ENCODE results near the gene GLT6D1. TPM values are rescaled to one million over a fixed set of nuclear protein-coding genes. Genes with fewer than 3 reads are reported as not detected.

The GLT6D1 gene
- total and polyA plus RNA-seq, 2 of the 8 experiments (the other 6 are each of a cell fraction or from before 2014, with no cell fraction given) = 1.3 to 2.1 TPM

- H3K14ac ChIP-seq (ENCODE audit: insufficient read length) = no peak overlapping the region
- H3K18ac ChIP-seq (ENCODE audit: extremely low read depth, low read length) = no peak overlapping the region
- H3K9me3 ChIP-seq (ENCODE audit: insufficient read depth in 2 of 2, low read depth in 1 of 2, low read length in 1 of 2) = peaks cover 4 to 19% of the 10 kb centered on the region in 2 experiments; a peak in 3 of 4 replicates
- H2AFZ ChIP-seq (ENCODE audit: low read length) = peak overlapping the region; percentile 87; the same call in 1 of the 2 replicates
- TF ChIP-seq RNF2 (IDR thresholded peaks at IDR 0.05; ENCODE audit: borderline replicate concordance, low read depth, low read length, missing control alignments, poor library complexity, severe bottlenecking) (no peak), TAF7 (optimal IDR thresholded peaks at IDR 0.05; ENCODE audit: borderline replicate concordance, low read depth, low read length) (no peak), NRF1 (IDR thresholded peaks at IDR 0.05; ENCODE audit: low read depth, low read length) (no peak), E2F6 (IDR thresholded peaks at IDR 0.05) (no peak), TEAD4 (IDR thresholded peaks at IDR 0.05; ENCODE audit: low read depth, low read length) (no peak)
- no peak overlapping the region for H3K23ac ChIP-seq (ENCODE audit: insufficient read length)
- no peak overlapping the region for H2BK120ac ChIP-seq (replicated peaks; ENCODE audit: low read depth, low read length)
- 91% methylated on average over 36 of the region's 41 CpGs; no CpG with 5 or more reads in 1 of the 2 experiments for WGBS, 2 experiments (ENCODE audit: extremely low coverage in 1 of 2, insufficient coverage in 1 of 2, insufficient read length in 1 of 2, insufficient replicate concordance in 2 of 2, low coverage in 1 of 2, low lambda C conversion rate in 2 of 2, missing lambda C conversion rate in 1 of 2)
- CTCF ChIA-PET (ENCODE audit: partially characterized antibody) = interaction anchor here (0.8 to 3.6 kb wide), 12 partner anchors 10 to 1798 kb away, joined by 3 to 32 read pairs (median 3); partner anchors contain the start of gene SOHLH1
- no peak overlapping the region for H3K9ac ChIP-seq (replicated peaks in 1 of 4; ENCODE audit: extremely low read depth in 1 of 4, low read depth in 3 of 4, low read length in 3 of 4)
- H4K91ac ChIP-seq (replicated peaks; ENCODE audit: insufficient read length, low read length) = peak overlapping the region; percentile 31
- no peak overlapping the region for H3K4me2 ChIP-seq (ENCODE audit: insufficient read depth in 1 of 2, low read depth in 2 of 2, low read length in 2 of 2)
- no peak overlapping the region for H4K8ac ChIP-seq (ENCODE audit: extremely low read depth, insufficient read depth, low read length)
- no peaks in the 10 kb centered on the region; a peak in 1 of 7 replicates for H3K4me1 ChIP-seq (replicated peaks in 1 of 4; ENCODE audit: control insufficient read depth in 3 of 4, insufficient read depth in 4 of 4, low read length in 3 of 4)
- no peak overlapping the region for H4K5ac ChIP-seq (ENCODE audit: insufficient read length, low read depth, low read length)
- H2BK15ac ChIP-seq (ENCODE audit: low read length) = no peak overlapping the region
- H3K27me3 ChIP-seq (replicated peaks in 1 of 4; ENCODE audit: control insufficient read depth in 3 of 4, extremely low read depth in 1 of 4, insufficient read depth in 3 of 4, low read length in 3 of 4) = no peaks in the 10 kb centered on the region; a peak in 1 of 7 replicates
- peak overlapping the region; percentile 18; the same call in 1 of the 2 replicates for H2BK12ac ChIP-seq (ENCODE audit: low read depth, low read length)
- no peak overlapping the region for H3K27ac ChIP-seq (ENCODE audit: low read depth, low read length)
- no peak overlapping the region for H3K4me3 ChIP-seq (ENCODE audit: extremely low read depth in 1 of 4, insufficient read depth in 2 of 4, low read depth in 3 of 4, low read length in 4 of 4)
- POLR2A ChIA-PET (ENCODE audit: partially characterized antibody) = interaction anchor here (1.6 to 1.7 kb wide), 2 partner anchors 8 to 10 kb away, joined by 3 to 6 read pairs; no protein-coding TSS in a partner anchor
- no peak overlapping the region for H2BK5ac ChIP-seq (ENCODE audit: low read depth, low read length)
- H3K4ac ChIP-seq (replicated peaks; ENCODE audit: insufficient read length, low read depth, low read length) = no peak overlapping the region
- H3K79me1 ChIP-seq (ENCODE audit: low read depth, low read length) = no peaks in the 10 kb centered on the region
- no peaks in the 10 kb centered on the region for H4K20me1 ChIP-seq (replicated peaks in 1 of 2; ENCODE audit: control insufficient read depth in 1 of 2, insufficient read depth in 2 of 2, low read length in 2 of 2)
- H3K36me3 ChIP-seq (ENCODE audit: control insufficient read depth in 2 of 4, insufficient read depth in 4 of 4, low read length in 3 of 4) = no peaks in the 10 kb centered on the region
- H3K23me2 ChIP-seq (ENCODE audit: low read depth, low read length) = no peaks in the 10 kb centered on the region
- H3K56ac ChIP-seq (replicated peaks; ENCODE audit: insufficient read length, low read depth, low read length) = no peak overlapping the region
- DNase-seq (ENCODE audit: low read depth in 1 of 2, low spot score in 2 of 2) (no peak), FAIRE-seq (no peak)
- no peak overlapping the region for H2BK20ac ChIP-seq (ENCODE audit: low read length)
- no peak overlapping the region for H2AK5ac ChIP-seq (ENCODE audit: low read depth, low read length)
- no peaks in the 10 kb centered on the region for H3K79me2 ChIP-seq (ENCODE audit: control insufficient read depth in 1 of 2, insufficient read depth in 2 of 2, low read length in 2 of 2)
Observed at GRCh38 chr9:135670721-135671590, 31.6 kb upstream of the GLT6D1 start.

Data from H1 (cell line).